Measurements from ENCODE around the gene TMEM130.
"Not testable (repeated sequence)": the region's sequence is repeated elsewhere in the genome, so short reads cannot be mapped to it uniquely, and the experiment has no call there.

- TF ChIP-seq CTCF (IDR thresholded peaks at IDR 0.05; ENCODE audit: low read length); EZH2 (optimal IDR thresholded peaks at IDR 0.05; ENCODE audit: low read depth, low read length); EZH2phosphoT487 (IDR thresholded peaks at IDR 0.05; ENCODE audit: low read length): not testable (repeated sequence)
These were observed 3.8 kb upstream of the TMEM130 start for GRCh38 chr7:98873610-98874009.

Data from MM.1S (cell line).